ENCODE data around the gene MUC13. TPM values are rescaled to one million over a fixed set of nuclear protein-coding genes. Genes with fewer than 3 reads are reported as not detected.

MUC13 gene
- total RNA-seq, 1 experiment from 2014 or later: 0.04 TPM

DNA sequence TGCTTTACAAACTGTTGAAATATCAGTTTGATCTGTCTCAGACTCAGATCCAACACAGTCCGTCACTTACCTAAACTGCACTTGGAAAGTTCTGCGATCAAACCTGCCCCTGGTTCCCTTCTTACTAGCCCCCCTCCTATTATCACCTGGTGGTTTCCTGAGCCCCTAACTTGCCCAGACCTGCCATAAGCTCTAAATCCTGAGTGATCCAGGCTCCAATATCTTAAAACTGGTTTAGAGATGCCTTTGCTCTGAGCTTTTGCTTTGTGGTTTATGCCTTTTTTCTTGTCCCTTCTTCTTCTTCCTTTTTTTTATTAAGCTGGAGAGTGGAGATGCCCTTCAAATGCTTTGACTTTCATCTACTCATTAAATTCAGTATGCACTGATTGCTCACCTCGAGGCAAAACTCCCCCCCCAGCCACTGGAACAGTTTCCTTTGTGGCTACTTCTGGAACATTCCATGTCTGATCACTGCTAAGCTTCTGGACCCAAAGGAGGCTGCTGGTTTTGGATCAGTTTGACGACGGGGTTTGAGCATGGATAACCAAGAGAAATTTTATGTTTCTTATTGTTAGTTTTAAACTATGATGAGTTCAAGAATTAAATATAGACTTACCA is 43.9 kb downstream of the MUC13 start:
- TF ChIP-seq, protein P1, sequence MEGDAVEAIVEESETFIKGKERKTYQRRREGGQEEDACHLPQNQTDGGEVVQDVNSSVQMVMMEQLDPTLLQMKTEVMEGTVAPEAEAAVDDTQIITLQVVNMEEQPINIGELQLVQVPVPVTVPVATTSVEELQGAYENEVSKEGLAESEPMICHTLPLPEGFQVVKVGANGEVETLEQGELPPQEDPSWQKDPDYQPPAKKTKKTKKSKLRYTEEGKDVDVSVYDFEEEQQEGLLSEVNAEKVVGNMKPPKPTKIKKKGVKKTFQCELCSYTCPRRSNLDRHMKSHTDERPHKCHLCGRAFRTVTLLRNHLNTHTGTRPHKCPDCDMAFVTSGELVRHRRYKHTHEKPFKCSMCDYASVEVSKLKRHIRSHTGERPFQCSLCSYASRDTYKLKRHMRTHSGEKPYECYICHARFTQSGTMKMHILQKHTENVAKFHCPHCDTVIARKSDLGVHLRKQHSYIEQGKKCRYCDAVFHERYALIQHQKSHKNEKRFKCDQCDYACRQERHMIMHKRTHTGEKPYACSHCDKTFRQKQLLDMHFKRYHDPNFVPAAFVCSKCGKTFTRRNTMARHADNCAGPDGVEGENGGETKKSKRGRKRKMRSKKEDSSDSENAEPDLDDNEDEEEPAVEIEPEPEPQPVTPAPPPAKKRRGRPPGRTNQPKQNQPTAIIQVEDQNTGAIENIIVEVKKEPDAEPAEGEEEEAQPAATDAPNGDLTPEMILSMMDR (conservative IDR thresholded peaks at IDR 0.05; ENCODE audit: low read depth, low read length): no peak
- TF ChIP-seq EZH2phosphoT487 (IDR thresholded peaks at IDR 0.05; ENCODE audit: borderline replicate concordance, low read length): no peak
- no peak for TF ChIP-seq EZH2 (IDR thresholded peaks at IDR 0.05; ENCODE audit: low read length, unreplicated experiment)
- Histone ChIP-seq H3F3A (ENCODE audit: low read length, unreplicated experiment) (no peaks in the 10 kb centered on the region), H3K36me3 (ENCODE audit: low read depth, low read length) (no peaks in the 10 kb centered on the region), H3K79me2 (ENCODE audit: low read length) (peaks cover 4% of the 10 kb centered on the region), H3K9me2 (replicated peaks; ENCODE audit: low read length) (no peaks in the 10 kb centered on the region), H3K27ac (ENCODE audit: low read length) (no peak overlapping the region), H2AFZ (ENCODE audit: low read length) (no peak overlapping the region), H3K4me2 (ENCODE audit: low read length) (no peak overlapping the region), H3K9ac (ENCODE audit: low read length) (no peak overlapping the region), H3K9me3 (ENCODE audit: low read length) (no peaks in the 10 kb centered on the region), H3K4me3 (ENCODE audit: low read length) (no peak overlapping the region), H3K27me3 (ENCODE audit: low read length) (no peaks in the 10 kb centered on the region), H4K20me1 (ENCODE audit: low read length) (no peaks in the 10 kb centered on the region), H3K4me1 (ENCODE audit: insufficient read depth, low read length) (peaks cover 6% of the 10 kb centered on the region; the same call in 1 of the 2 replicates)
- DNase-seq: no peak
- CTCF ChIA-PET: no interaction called here
- intact Hi-C loops (cut with micrococcal nuclease): no loop called here
- POLR2A ChIA-PET (ENCODE audit: unreplicated experiment): no interaction called here
- ATAC-seq: no peak
- BruUV-seq (replicated peaks): no TSS peak

GRCh38 chr3:124888482-124889441 is 45.8 kb downstream of the MUC13 start:
- TF ChIP-seq EZH2 (IDR thresholded peaks at IDR 0.05; ENCODE audit: low read length, unreplicated experiment) (no peak), EZH2phosphoT487 (IDR thresholded peaks at IDR 0.05; ENCODE audit: borderline replicate concordance, low read length) (no peak)
- TF ChIP-seq, protein P1 (conservative IDR thresholded peaks at IDR 0.05; ENCODE audit: low read depth, low read length): no peak
- Histone ChIP-seq H3F3A (ENCODE audit: low read length, unreplicated experiment) (no peaks in the 10 kb centered on the region), H3K9ac (ENCODE audit: low read length) (no peak overlapping the region), H3K27ac (ENCODE audit: low read length) (no peak overlapping the region), H3K79me2 (ENCODE audit: low read length) (peaks cover 15% of the 10 kb centered on the region), H3K4me1 (ENCODE audit: insufficient read depth, low read length) (peaks cover 22% of the 10 kb centered on the region), H3K4me2 (ENCODE audit: low read length) (no peak overlapping the region), H2AFZ (ENCODE audit: low read length) (no peak overlapping the region), H3K36me3 (ENCODE audit: low read depth, low read length) (no peaks in the 10 kb centered on the region), H4K20me1 (ENCODE audit: low read length) (no peaks in the 10 kb centered on the region), H3K4me3 (ENCODE audit: low read length) (no peak overlapping the region), H3K27me3 (ENCODE audit: low read length) (no peaks in the 10 kb centered on the region), H3K9me2 (replicated peaks; ENCODE audit: low read length) (no peaks in the 10 kb centered on the region), H3K9me3 (ENCODE audit: low read length) (no peaks in the 10 kb centered on the region)
- ChIA-PET CTCF (no interaction called here), POLR2A (ENCODE audit: unreplicated experiment) (no interaction called here)
- DNase-seq: no peak
- no TSS peak for BruUV-seq (replicated peaks)
- ATAC-seq: no peak
- intact Hi-C loops (cut with micrococcal nuclease): no loop called here

Measured in PC-3 (cell line).